ENCODE results near the gene GRIK5. TPM values are rescaled to one million over a fixed set of nuclear protein-coding genes. Genes with fewer than 3 reads are reported as not detected.

GRIK5 gene
- polyA plus RNA-seq, 1 experiment: 0.06 TPM

GRCh38 chr19:42099336-42099925 is 29.4 kb upstream of the GRIK5 start:
- POLR2A ChIA-PET: no interaction called here
- no peaks in the 10 kb centered on the region for H3K27me3 ChIP-seq (ENCODE audit: control insufficient read depth, insufficient read depth, low read length)
- CTCF ChIA-PET: interaction anchor here (3.8 kb wide), 1 partner anchor 9 kb away, joined by 26 read pairs; no protein-coding TSS in a partner anchor

GRCh38 chr19:42098781-42099180 is 28.8 kb upstream of the GRIK5 start:
- ChIA-PET CTCF (interaction anchor here (3.8 kb wide), 1 partner anchor 10 kb away, joined by 26 read pairs; no protein-coding TSS in a partner anchor), POLR2A (no interaction called here)
- DNase-seq (ENCODE audit: low read depth): no peak
- Histone ChIP-seq H3K27me3 (ENCODE audit: control insufficient read depth, insufficient read depth, low read length) (no peaks in the 10 kb centered on the region), H3K4me3 (ENCODE audit: low read depth, low read length) (no peak overlapping the region), H3K36me3 (ENCODE audit: control insufficient read depth, insufficient read depth, low read length) (peaks cover 8% of the 10 kb centered on the region)
- TF ChIP-seq, protein P1, sequence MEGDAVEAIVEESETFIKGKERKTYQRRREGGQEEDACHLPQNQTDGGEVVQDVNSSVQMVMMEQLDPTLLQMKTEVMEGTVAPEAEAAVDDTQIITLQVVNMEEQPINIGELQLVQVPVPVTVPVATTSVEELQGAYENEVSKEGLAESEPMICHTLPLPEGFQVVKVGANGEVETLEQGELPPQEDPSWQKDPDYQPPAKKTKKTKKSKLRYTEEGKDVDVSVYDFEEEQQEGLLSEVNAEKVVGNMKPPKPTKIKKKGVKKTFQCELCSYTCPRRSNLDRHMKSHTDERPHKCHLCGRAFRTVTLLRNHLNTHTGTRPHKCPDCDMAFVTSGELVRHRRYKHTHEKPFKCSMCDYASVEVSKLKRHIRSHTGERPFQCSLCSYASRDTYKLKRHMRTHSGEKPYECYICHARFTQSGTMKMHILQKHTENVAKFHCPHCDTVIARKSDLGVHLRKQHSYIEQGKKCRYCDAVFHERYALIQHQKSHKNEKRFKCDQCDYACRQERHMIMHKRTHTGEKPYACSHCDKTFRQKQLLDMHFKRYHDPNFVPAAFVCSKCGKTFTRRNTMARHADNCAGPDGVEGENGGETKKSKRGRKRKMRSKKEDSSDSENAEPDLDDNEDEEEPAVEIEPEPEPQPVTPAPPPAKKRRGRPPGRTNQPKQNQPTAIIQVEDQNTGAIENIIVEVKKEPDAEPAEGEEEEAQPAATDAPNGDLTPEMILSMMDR (IDR thresholded peaks at IDR 0.05; ENCODE audit: insufficient read depth, low read depth, low read length): no peak

More at GRCh38 chr19:42099336-42099925, 29.4 kb upstream of the GRIK5 start:
- H3K36me3 ChIP-seq (ENCODE audit: control insufficient read depth, insufficient read depth, low read length): peaks cover 7% of the 10 kb centered on the region
- no peak for DNase-seq (ENCODE audit: low read depth)
- TF ChIP-seq, protein P1 (IDR thresholded peaks at IDR 0.05; ENCODE audit: insufficient read depth, low read depth, low read length): no peak
- no peak overlapping the region for H3K4me3 ChIP-seq (ENCODE audit: low read depth, low read length)

GRCh38 chr19:42097461-42097860 is 27.5 kb upstream of the GRIK5 start:
- Histone ChIP-seq H3K36me3 (ENCODE audit: control insufficient read depth, insufficient read depth, low read length) (peaks cover 8% of the 10 kb centered on the region), H3K4me3 (ENCODE audit: low read depth, low read length) (no peak overlapping the region), H3K27me3 (ENCODE audit: control insufficient read depth, insufficient read depth, low read length) (no peaks in the 10 kb centered on the region)
- DNase-seq (ENCODE audit: low read depth): no peak
- POLR2A ChIA-PET: no interaction called here
- TF ChIP-seq, protein P1 (IDR thresholded peaks at IDR 0.05; ENCODE audit: insufficient read depth, low read depth, low read length): no peak
- CTCF ChIA-PET: interaction anchor here (1.5 to 3.8 kb wide), 2 partner anchors 11 to 343 kb away, joined by 3 to 26 read pairs; no protein-coding TSS in a partner anchor

DNA sequence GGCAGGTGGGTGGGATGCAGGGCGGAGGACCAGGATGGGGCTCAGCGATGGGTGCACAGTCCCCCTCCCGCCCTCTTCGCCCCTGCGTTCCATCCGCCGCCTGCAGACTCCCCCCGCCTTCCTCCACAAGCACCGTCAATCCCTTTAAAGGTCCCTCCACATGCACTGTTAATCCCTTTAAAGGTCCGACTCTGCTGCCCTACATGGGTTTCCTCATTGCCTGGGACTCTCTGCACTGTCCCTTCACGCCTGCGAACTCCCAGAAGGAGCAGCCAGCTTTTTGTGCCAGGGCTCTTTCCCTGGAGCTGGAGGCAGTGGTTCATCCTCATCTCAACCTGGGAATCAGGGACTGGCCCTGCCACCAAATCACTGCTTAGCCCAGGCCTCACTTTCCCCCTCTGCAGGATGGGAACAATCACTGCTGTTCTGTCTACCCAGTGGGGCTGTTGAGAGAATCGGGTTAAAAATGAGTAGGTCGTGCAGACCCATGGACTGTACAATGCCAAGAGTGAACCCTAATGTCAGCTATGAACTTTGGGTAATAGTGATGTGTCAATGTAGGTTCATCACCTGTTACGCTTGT is 26.3 kb upstream of the GRIK5 start:
- ChIA-PET CTCF (interaction anchor here (0.7 to 3.8 kb wide), 4 partner anchors 13 to 344 kb away, joined by 3 to 26 read pairs (median 5); no protein-coding TSS in a partner anchor), POLR2A (no interaction called here)
- no peaks in the 10 kb centered on the region for H3K27me3 ChIP-seq (ENCODE audit: control insufficient read depth, insufficient read depth, low read length)
- TF ChIP-seq, protein P1 (IDR thresholded peaks at IDR 0.05; ENCODE audit: insufficient read depth, low read depth, low read length): no peak
- no peak for DNase-seq (ENCODE audit: low read depth)
- H3K36me3 ChIP-seq (ENCODE audit: control insufficient read depth, insufficient read depth, low read length): peaks cover 8% of the 10 kb centered on the region
- no peak overlapping the region for H3K4me3 ChIP-seq (ENCODE audit: low read depth, low read length)

- no peak for DNase-seq (ENCODE audit: low read depth)
- ChIA-PET POLR2A (no interaction called here), CTCF (interaction anchor here (0.7 to 1.5 kb wide), 3 partner anchors 13 to 344 kb away, joined by 3 to 6 read pairs (median 4); no protein-coding TSS in a partner anchor)
- Histone ChIP-seq H3K4me3 (ENCODE audit: low read depth, low read length) (no peak overlapping the region), H3K36me3 (ENCODE audit: control insufficient read depth, insufficient read depth, low read length) (peaks cover 8% of the 10 kb centered on the region), H3K27me3 (ENCODE audit: control insufficient read depth, insufficient read depth, low read length) (no peaks in the 10 kb centered on the region)
- TF ChIP-seq, protein P1 (IDR thresholded peaks at IDR 0.05; ENCODE audit: insufficient read depth, low read depth, low read length): no peak
Measured at GRCh38 chr19:42095814-42096230, 25.8 kb upstream of the GRIK5 start.

Measured in BJ (cell line).